ENCODE measurements around the gene OBSCN. TPM values are rescaled to one million over a fixed set of nuclear protein-coding genes. Genes with fewer than 3 reads are reported as not detected.

OBSCN gene
- total and polyA plus RNA-seq, 2 donors (not counting 1 experiment from before 2014, with no cell fraction given), result 10.0 to 63.9 TPM

DNA sequence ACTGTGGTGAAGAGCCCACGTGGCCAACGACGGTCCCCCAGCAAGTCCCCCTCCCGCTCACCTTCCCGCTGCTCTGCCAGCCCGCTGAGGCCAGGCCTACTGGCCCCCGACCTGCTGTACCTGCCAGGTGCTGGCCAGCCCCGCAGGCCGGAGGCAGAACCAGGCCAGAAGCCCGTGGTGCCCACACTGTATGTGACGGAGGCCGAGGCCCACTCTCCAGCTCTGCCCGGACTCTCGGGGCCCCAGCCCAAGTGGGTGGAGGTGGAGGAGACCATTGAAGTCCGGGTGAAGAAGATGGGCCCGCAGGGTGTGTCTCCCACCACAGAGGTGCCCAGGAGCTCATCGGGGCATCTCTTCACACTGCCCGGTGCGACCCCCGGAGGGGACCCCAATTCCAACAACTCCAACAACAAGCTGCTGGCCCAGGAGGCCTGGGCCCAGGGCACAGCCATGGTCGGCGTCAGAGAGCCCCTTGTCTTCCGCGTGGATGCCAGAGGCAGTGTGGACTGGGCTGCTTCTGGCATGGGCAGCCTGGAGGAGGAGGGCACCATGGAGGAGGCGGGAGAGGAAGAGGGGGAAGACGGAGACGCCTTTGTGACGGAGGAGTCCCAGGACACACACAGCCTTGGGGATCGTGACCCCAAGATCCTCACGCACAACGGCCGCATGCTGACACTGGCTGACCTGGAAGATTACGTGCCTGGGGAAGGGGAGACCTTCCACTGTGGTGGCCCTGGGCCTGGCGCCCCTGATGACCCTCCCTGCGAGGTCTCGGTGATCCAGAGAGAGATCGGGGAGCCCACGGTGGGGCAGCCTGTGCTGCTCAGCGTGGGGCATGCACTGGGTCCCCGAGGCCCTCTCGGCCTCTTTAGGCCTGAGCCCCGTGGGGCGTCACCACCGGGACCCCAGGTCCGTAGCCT is 152.0 kb downstream of the OBSCN start:
- H3K27ac Mint-ChIP-seq, result no peak overlapping the region
- Histone ChIP-seq H3K4me1 (ENCODE audit: control insufficient read depth in 2 of 2, insufficient read depth in 2 of 2, low read length in 2 of 2) (no peaks in the 10 kb centered on the region), H3K36me3 (replicated peaks in 1 of 2; ENCODE audit: control extremely low read depth in 1 of 2, control insufficient read depth in 1 of 2, extremely low read depth in 1 of 2, insufficient read depth in 2 of 2, low read length in 1 of 2) (no peaks in the 10 kb centered on the region), H3K9me3 (ENCODE audit: control extremely low read depth in 1 of 3, control insufficient read depth in 2 of 3, insufficient read depth in 1 of 3, low read length in 2 of 3) (no peaks in the 10 kb centered on the region), H2AFZ (ENCODE audit: insufficient read depth, low read depth, low read length, poor library complexity, severe bottlenecking) (no peak overlapping the region), H3K27ac (ENCODE audit: low read length in 2 of 2) (no peak overlapping the region), H3K4me3 (ENCODE audit: control extremely low read depth in 1 of 5, extremely low read depth in 1 of 5, insufficient read depth in 1 of 5, low read depth in 2 of 5, low read length in 4 of 5) (no peak overlapping the region), H4K20me1 (ENCODE audit: control insufficient read depth, insufficient read depth, low read length, poor library complexity, severe bottlenecking) (no peaks in the 10 kb centered on the region), H3K79me2 (ENCODE audit: control insufficient read depth, insufficient read depth, low read length) (no peaks in the 10 kb centered on the region), H3K4me2 (replicated peaks; ENCODE audit: low read depth, low read length, poor library complexity, severe bottlenecking) (no peak overlapping the region), H3K27me3 (replicated peaks in 1 of 4; ENCODE audit: control extremely low read depth in 1 of 4, control insufficient read depth in 3 of 4, insufficient read depth in 4 of 4, low read length in 3 of 4) (no peaks in the 10 kb centered on the region), H3K9ac (ENCODE audit: low read length) (no peak overlapping the region)
- WGBS (ENCODE audit: insufficient coverage), result 92% methylated on average over 36 of the region's 45 CpGs
- ChIA-PET POLR2A (no interaction called here), CTCF (no interaction called here)
- DNase-seq, result no peak
- H3K27me3 Mint-ChIP-seq, result no peaks in the 10 kb centered on the region
- no peaks in the 10 kb centered on the region for H3K4me1 Mint-ChIP-seq
- intact Hi-C loops (cut with micrococcal nuclease), result no loop called here
- H3K4me3 Mint-ChIP-seq, result no peak overlapping the region
- TF ChIP-seq, protein P1, sequence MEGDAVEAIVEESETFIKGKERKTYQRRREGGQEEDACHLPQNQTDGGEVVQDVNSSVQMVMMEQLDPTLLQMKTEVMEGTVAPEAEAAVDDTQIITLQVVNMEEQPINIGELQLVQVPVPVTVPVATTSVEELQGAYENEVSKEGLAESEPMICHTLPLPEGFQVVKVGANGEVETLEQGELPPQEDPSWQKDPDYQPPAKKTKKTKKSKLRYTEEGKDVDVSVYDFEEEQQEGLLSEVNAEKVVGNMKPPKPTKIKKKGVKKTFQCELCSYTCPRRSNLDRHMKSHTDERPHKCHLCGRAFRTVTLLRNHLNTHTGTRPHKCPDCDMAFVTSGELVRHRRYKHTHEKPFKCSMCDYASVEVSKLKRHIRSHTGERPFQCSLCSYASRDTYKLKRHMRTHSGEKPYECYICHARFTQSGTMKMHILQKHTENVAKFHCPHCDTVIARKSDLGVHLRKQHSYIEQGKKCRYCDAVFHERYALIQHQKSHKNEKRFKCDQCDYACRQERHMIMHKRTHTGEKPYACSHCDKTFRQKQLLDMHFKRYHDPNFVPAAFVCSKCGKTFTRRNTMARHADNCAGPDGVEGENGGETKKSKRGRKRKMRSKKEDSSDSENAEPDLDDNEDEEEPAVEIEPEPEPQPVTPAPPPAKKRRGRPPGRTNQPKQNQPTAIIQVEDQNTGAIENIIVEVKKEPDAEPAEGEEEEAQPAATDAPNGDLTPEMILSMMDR (IDR thresholded peaks at IDR 0.05), result no peak
- TF ChIP-seq EZH2 (IDR thresholded peaks at IDR 0.05; ENCODE audit: borderline replicate concordance, insufficient read depth, low read depth, low read length, poor library complexity, severe bottlenecking), result no peak
- no peaks in the 10 kb centered on the region for H3K9me3 Mint-ChIP-seq (ENCODE audit: insufficient read depth)
- ATAC-seq (ENCODE audit: low read depth), result no peak
